ENCODE measurements around the gene ROR1.

ROR1 gene

GRCh38 chr1:64036549-64036948 is 262.7 kb downstream of the ROR1 start:
- no peak for DNase-seq

- DNase-seq: no peak
Observed at GRCh38 chr1:64038119-64038518, 264.3 kb downstream of the ROR1 start.

- DNase-seq: no peak
Observed at GRCh38 chr1:64038965-64039364, 265.1 kb downstream of the ROR1 start.

GRCh38 chr1:64039390-64039926 is 265.6 kb downstream of the ROR1 start:
- peak; percentile 85 for DNase-seq

GRCh38 chr1:64041371-64042131 is 267.7 kb downstream of the ROR1 start:
- no peak for DNase-seq

- peak; percentile 67 for DNase-seq
Observed at GRCh38 chr1:64042331-64043100, 268.7 kb downstream of the ROR1 start.

GRCh38 chr1:64043288-64043687 is 269.5 kb downstream of the ROR1 start:
- DNase-seq: no peak

- no peak for DNase-seq
Observed at GRCh38 chr1:64043976-64044375, 270.2 kb downstream of the ROR1 start.

- no peak for DNase-seq
Observed at GRCh38 chr1:64046243-64046642, 272.4 kb downstream of the ROR1 start.

- DNase-seq: no peak
Observed at GRCh38 chr1:64046891-64047290, 273.1 kb downstream of the ROR1 start.

- DNase-seq: no peak
Observed at GRCh38 chr1:64047549-64047996, 273.8 kb downstream of the ROR1 start.

GRCh38 chr1:64049900-64050540 is 276.2 kb downstream of the ROR1 start:
- no peak for DNase-seq

GRCh38 chr1:64050601-64051000 is 276.8 kb downstream of the ROR1 start:
- no peak for DNase-seq

- DNase-seq: no peak
Observed at GRCh38 chr1:64051796-64052195, 278.0 kb downstream of the ROR1 start.

GRCh38 chr1:64052777-64053176 is 279.0 kb downstream of the ROR1 start:
- no peak for DNase-seq

GRCh38 chr1:64055310-64055709 is 281.5 kb downstream of the ROR1 start:
- no peak for DNase-seq

GRCh38 chr1:64059556-64059955 is 285.7 kb downstream of the ROR1 start:
- no peak for DNase-seq

GRCh38 chr1:64060611-64061302 is 286.9 kb downstream of the ROR1 start:
- DNase-seq: no peak

GRCh38 chr1:64061430-64062104 is 287.8 kb downstream of the ROR1 start:
- DNase-seq: no peak

GRCh38 chr1:64062529-64062928 is 288.7 kb downstream of the ROR1 start:
- DNase-seq: no peak

- DNase-seq: no peak
Observed at GRCh38 chr1:64062941-64063581, 289.2 kb downstream of the ROR1 start.

GRCh38 chr1:64065571-64065970 is 291.8 kb downstream of the ROR1 start:
- DNase-seq: no peak

Data from femur (tissue), 1 donor.